ENCODE results near the gene PPP1CB. TPM values are rescaled to one million over a fixed set of nuclear protein-coding genes. Genes with fewer than 3 reads are reported as not detected.

PPP1CB gene
- total RNA-seq, 1 donor from 2014 or later = 176 TPM

GRCh38 chr2:28745225-28745624, 6.4 kb upstream of the PPP1CB start:
- TF ChIP-seq CTCF (conservative IDR thresholded peaks at IDR 0.05) = no peak
- Mint-ChIP-seq H3K27me3 (ENCODE audit: low read depth) (no peaks in the 10 kb centered on the region), H3K4me1 (peaks cover 6% of the 10 kb centered on the region), H3K27ac (ENCODE audit: unreplicated experiment) (no peak overlapping the region), H3K9me3 (peaks cover 3% of the 10 kb centered on the region), H3K4me3 (no peak overlapping the region), H3K36me3 (ENCODE audit: low read depth) (peaks cover 7% of the 10 kb centered on the region)
- DNase-seq (ENCODE audit: low read depth, low spot score) = no peak

GRCh38 chr2:28745876-28746275, 5.8 kb upstream of the PPP1CB start:
- Mint-ChIP-seq H3K4me1 (peaks cover 13% of the 10 kb centered on the region), H3K9me3 (peaks cover 3% of the 10 kb centered on the region), H3K27me3 (ENCODE audit: low read depth) (no peaks in the 10 kb centered on the region), H3K27ac (ENCODE audit: unreplicated experiment) (no peak overlapping the region), H3K4me3 (no peak overlapping the region), H3K36me3 (ENCODE audit: low read depth) (peaks cover 7% of the 10 kb centered on the region)
- TF ChIP-seq CTCF (conservative IDR thresholded peaks at IDR 0.05) = no peak
- no peak for DNase-seq (ENCODE audit: low read depth, low spot score)

- peaks cover 3% of the 10 kb centered on the region for H3K9me3 Mint-ChIP-seq
- H3K4me3 Mint-ChIP-seq = no peak overlapping the region
- peaks cover 18% of the 10 kb centered on the region for H3K4me1 Mint-ChIP-seq
- peaks cover 7% of the 10 kb centered on the region for H3K36me3 Mint-ChIP-seq (ENCODE audit: low read depth)
- no peak overlapping the region for H3K27ac Mint-ChIP-seq (ENCODE audit: unreplicated experiment)
- no peak for TF ChIP-seq CTCF (conservative IDR thresholded peaks at IDR 0.05)
- no peaks in the 10 kb centered on the region for H3K27me3 Mint-ChIP-seq (ENCODE audit: low read depth)
- no peak for DNase-seq (ENCODE audit: low read depth, low spot score)
These were observed 5.1 kb upstream of the PPP1CB start for GRCh38 chr2:28746429-28747111.

- Mint-ChIP-seq H3K4me3 (no peak overlapping the region), H3K27me3 (ENCODE audit: low read depth) (no peaks in the 10 kb centered on the region), H3K36me3 (ENCODE audit: low read depth) (no peaks in the 10 kb centered on the region), H3K9me3 (no peaks in the 10 kb centered on the region), H3K27ac (ENCODE audit: unreplicated experiment) (no peak overlapping the region), H3K4me1 (peaks cover 19% of the 10 kb centered on the region)
- DNase-seq (ENCODE audit: low read depth, low spot score) = no peak
- no peak for TF ChIP-seq CTCF (conservative IDR thresholded peaks at IDR 0.05)
These were observed 3.9 kb upstream of the PPP1CB start for GRCh38 chr2:28747714-28748113.

- H3K4me1 Mint-ChIP-seq = peaks cover 24% of the 10 kb centered on the region
- no peaks in the 10 kb centered on the region for H3K9me3 Mint-ChIP-seq
- H3K4me3 Mint-ChIP-seq = peak overlapping the region; percentile 17
- no peaks in the 10 kb centered on the region for H3K27me3 Mint-ChIP-seq (ENCODE audit: low read depth)
- TF ChIP-seq CTCF (conservative IDR thresholded peaks at IDR 0.05) = no peak
- H3K36me3 Mint-ChIP-seq (ENCODE audit: low read depth) = no peaks in the 10 kb centered on the region
- H3K27ac Mint-ChIP-seq (ENCODE audit: unreplicated experiment) = no peak overlapping the region
- DNase-seq (ENCODE audit: low read depth, low spot score) = no peak
These were observed 3.5 kb upstream of the PPP1CB start for GRCh38 chr2:28748176-28748575.

Measured in neural crest cell (in vitro differentiated cells).